Naive thymus-derived CD8-positive, alpha-beta T cell (primary cell): Measurements from ENCODE around the gene TAB3. TPM values are rescaled to one million over a fixed set of nuclear protein-coding genes. Genes with fewer than 3 reads are reported as not detected.

Experiments used
- ATAC-seq, 2 donors: fragments of 150-1000 bp; cut with Tn5 transposase in 1 of 2; sonication (Bioruptor Pico), chemical (Tn5 transposase) in 1 of 2; 1 replicate in 1 of 2; 2 replicates in 1 of 2; pipeline ENCODE4 v1.10.0; 2021; ENCODE audit warnings: mild to moderate bottlenecking in 2 of 2, moderate library complexity in 2 of 2
- POLR2A ChIA-PET: fragments of 350-600 bp; sonication (Branson Sonifier 250); formaldehyde crosslinking; loops from one replicate; lab custom pipeline; 2021; ENCODE audit warnings: antibody characterized with exemption; lab: Charles Lee
- DNase-seq, 10 donors: peaks; one replicate each; pipeline versions ENCODE4 v3.0.0 to v3.0.0-alpha.2; 2020 to 2022
- H3K27ac Mint-ChIP-seq, 10 donors: one replicate each; pipeline ENCODE4 v1.8.0; 2020 to 2022; ENCODE audit warnings: mild to moderate bottlenecking in 10 of 10, mixed read lengths in 10 of 10, moderate library complexity in 4 of 10, inconsistent platforms in 1 of 10
- H3K27me3 Mint-ChIP-seq, 5 donors: one replicate each; pipeline ENCODE4 v1.8.0; 2021 to 2022; ENCODE audit warnings: mixed read lengths in 5 of 5
- H3K36me3 Mint-ChIP-seq, 3 donors: one replicate each; pipeline ENCODE4 v1.8.0; 2020 to 2022; ENCODE audit warnings: mixed read lengths in 3 of 3, mild to moderate bottlenecking in 2 of 3, inconsistent platforms in 1 of 3
- H3K4me1 Mint-ChIP-seq, 4 donors: one replicate each; pipeline ENCODE4 v1.8.0; 2021 to 2022; ENCODE audit warnings: mixed read lengths in 4 of 4
- H3K4me3 Mint-ChIP-seq, 10 donors: one replicate each; pipeline ENCODE4 v1.8.0; 2020 to 2022; ENCODE audit warnings: mild to moderate bottlenecking in 10 of 10, mixed read lengths in 10 of 10, moderate library complexity in 6 of 10, inconsistent platforms in 1 of 10
- H3K9me3 Mint-ChIP-seq, 9 donors: one replicate each; pipeline ENCODE4 v1.8.0; 2020 to 2022; ENCODE audit warnings: mixed read lengths in 9 of 9, mild to moderate bottlenecking in 3 of 9, inconsistent platforms in 1 of 9, moderate library complexity in 1 of 9
- polyA plus RNA-seq, 3 donors: library from polyadenylated mRNA; unstranded; fragments of 300-500 nt; fragmentation: Illumina TruSeq; gene quantifications; one replicate each; pipeline ENCODE4 v1.2.3, GENCODE V29; 2021
- total RNA-seq, 8 experiments: library from RNA in 2 of 8; stranded (reverse) in 2 of 8; gene quantifications; one replicate each; pipeline ENCODE4 v1.2.3 and lab custom pipeline; 2021 to 2026

Gene TAB3
- total and polyA plus RNA-seq, 5 experiments from 2014 or later, result 5.5 to 25.0 (median 6.0) TPM

- POLR2A ChIA-PET, result no interaction called here
- Mint-ChIP-seq H3K27me3 (peaks cover 0 to 3% (median 0%) of the 10 kb centered on the region in 5 donors), H3K4me3 (no peak overlapping the region), H3K9me3 (peaks cover 0 to 5% (median 0%) of the 10 kb centered on the region in 9 donors), H3K27ac (no peak overlapping the region), H3K36me3 (peaks cover 0 to 5% (median 0%) of the 10 kb centered on the region in 3 donors), H3K4me1 (no peaks in the 10 kb centered on the region)
- DNase-seq (no peak), ATAC-seq (no peak)
Measured at GRCh38 chrX:30779453-30780030, 109.5 kb downstream of the TAB3 start.

- no peak for DNase-seq
Measured at GRCh38 chrX:30777575-30777974, 111.5 kb downstream of the TAB3 start.

More at GRCh38 chrX:30777575-30777974, 111.5 kb downstream of the TAB3 start:
- peaks cover 0 to 3% (median 0%) of the 10 kb centered on the region in 5 donors for H3K27me3 Mint-ChIP-seq
- H3K4me3 Mint-ChIP-seq, result no peak overlapping the region
- peaks cover 0 to 6% (median 0%) of the 10 kb centered on the region in 9 donors for H3K9me3 Mint-ChIP-seq
- POLR2A ChIA-PET, result no interaction called here
- peaks cover 0 to 5% (median 0%) of the 10 kb centered on the region in 3 donors for H3K36me3 Mint-ChIP-seq
- no peaks in the 10 kb centered on the region for H3K4me1 Mint-ChIP-seq
- no peak for ATAC-seq
- peak overlapping the region in 1 of 10 donors; percentile 24 for H3K27ac Mint-ChIP-seq

Other genes with a start within 250 kb of the TAB3 start
- 1 to 10 TPM; 3.6 to 4.5 TPM for gene GK, start 235.8 kb downstream of the TAB3 start, total RNA-seq
- gene GK, start 235.8 kb downstream of the TAB3 start, polyA plus RNA-seq, result 1 to 10 TPM; 2.0 to 3.4 (median 3.3) TPM
- gene FTHL17, start 182.8 kb upstream of the TAB3 start, total RNA-seq, result not detected
- not detected for gene FTHL17, start 182.8 kb upstream of the TAB3 start, polyA plus RNA-seq